HepG2 (cell line): ENCODE measurements around the gene RPL36. TPM values are rescaled to one million over a fixed set of nuclear protein-coding genes. Genes with fewer than 3 reads are reported as not detected.

Source experiments
- CENPX ChIP-seq: sonication (generic); formaldehyde crosslinking; IDR thresholded peaks from 2 replicates; pipeline ENCODE4 v1.9.0; 2021; ENCODE audit warnings: mild to moderate bottlenecking, missing genetic modification reagents, moderate library complexity
- HNF1B ChIP-seq: sonication (generic); formaldehyde crosslinking; IDR thresholded peaks from 2 replicates; pipeline ENCODE4 v1.5.1; 2020; ENCODE audit warnings: mild to moderate bottlenecking, moderate library complexity, missing genetic modification reagents
- HOMEZ ChIP-seq: IDR thresholded peaks from 2 replicates; pipeline ENCODE4 v1.6.1; 2016; ENCODE audit warnings: low read depth
- NKX3-1 ChIP-seq: sonication (generic); formaldehyde crosslinking; IDR thresholded peaks from 2 replicates; pipeline ENCODE4 v1.5.0; 2020; ENCODE audit warnings: missing genetic modification reagents
- NR2F1 ChIP-seq, 2 experiments: fragments of 450-650 bp in 1 of 2; formaldehyde crosslinking in 1 of 2; IDR thresholded peaks; 2 replicates each; pipeline versions ENCODE4 v1.5.0 to v1.6.1; 2016 to 2020; ENCODE audit warnings: mild to moderate bottlenecking in 1 of 2, missing compliant biosample characterization in 1 of 2, missing genetic modification reagents in 1 of 2, moderate library complexity in 1 of 2
- PRDM10 ChIP-seq: sonication (generic); formaldehyde crosslinking; IDR thresholded peaks from 2 replicates; pipeline ENCODE4 v1.4.0; 2020; ENCODE audit warnings: low read depth, missing genetic modification reagents
- SP5 ChIP-seq: IDR thresholded peaks from 2 replicates; pipeline ENCODE4 v1.6.1; 2016; ENCODE audit warnings: low read depth, borderline replicate concordance
- TEAD3 ChIP-seq: optimal IDR thresholded peaks from 2 replicates; pipeline ENCODE3; 2016; ENCODE audit warnings: borderline replicate concordance
- TERF1 ChIP-seq: sonication (generic); formaldehyde crosslinking; IDR thresholded peaks from 2 replicates; pipeline ENCODE4 v1.8.0; 2022; ENCODE audit warnings: mild to moderate bottlenecking, missing genetic modification reagents, moderate library complexity
- ZBTB49 ChIP-seq: sonication (generic); formaldehyde crosslinking; IDR thresholded peaks from 2 replicates; pipeline ENCODE4 v1.4.0; 2020; ENCODE audit warnings: missing genetic modification reagents, borderline replicate concordance
- ZNF121 ChIP-seq: sonication (generic); formaldehyde crosslinking; IDR thresholded peaks from 2 replicates; pipeline ENCODE4 v1.5.0; 2020; ENCODE audit warnings: mild to moderate bottlenecking, missing genetic modification reagents
- ZNF136 ChIP-seq: sonication (generic); formaldehyde crosslinking; IDR thresholded peaks from 2 replicates; pipeline ENCODE4 v1.8.1; 2022; ENCODE audit warnings: low read depth, mild to moderate bottlenecking, moderate library complexity, missing genetic modification reagents
- ZNF501 ChIP-seq: sonication (generic); formaldehyde crosslinking; IDR thresholded peaks from 2 replicates; pipeline ENCODE4 v1.5.1; 2020; ENCODE audit warnings: mild to moderate bottlenecking, moderate library complexity, missing genetic modification reagents
- ZNF784 ChIP-seq: sonication (generic); formaldehyde crosslinking; IDR thresholded peaks from 2 replicates; pipeline ENCODE4 v1.5.1; 2020; ENCODE audit warnings: missing genetic modification reagents, mild to moderate bottlenecking, borderline replicate concordance
- ZNF792 ChIP-seq: IDR thresholded peaks from 2 replicates; pipeline ENCODE4 v1.6.1; 2016
- polyA plus RNA-seq, 8 experiments: library from polyadenylated mRNA; depleted of rRNA in 3 of 8; stranded (reverse) in 7 of 8; unstranded in 1 of 8; fragments of >200 nt; fragmentation: Illumina TruSeq in 4 of 8; extraction: Trizol in 4 of 8; gene quantifications; 2 replicates each; pipeline versions ENCODE4 v1.2.1 to v1.2.3, GENCODE V29; 2011 to 2016; ENCODE audit warnings: low read depth in 4 of 8, missing spikeins in 1 of 8, mixed read lengths in 1 of 8; ENCODE audit not compliant: insufficient read depth in 1 of 8
- total RNA-seq, 5 experiments: library from RNA; depleted of rRNA; stranded (reverse); fragments of >200 nt; fragmentation: Illumina TruSeq; extraction: Trizol; gene quantifications; 2 replicates each; pipeline ENCODE4 v1.2.3, GENCODE V29; 2016; ENCODE audit warnings: low read depth in 1 of 5

Gene RPL36
- total and polyA plus RNA-seq, 2 of the 13 experiments (the other 11 are each of a cell fraction or from before 2014, with no cell fraction given), result 706 to 740 TPM

GRCh38 chr19:5686647-5687359, 3.3 kb upstream of the RPL36 start (continued):
- TF ChIP-seq HOMEZ, result no peak
- TF ChIP-seq ZNF121 (CRISPR knock-in tag), result peak; percentile 52; the same call in 1 of the 2 replicates
- TF ChIP-seq ZNF784 (CRISPR knock-in tag), result 0 out of 2 replicates have a peak, but pooled peaks have one; percentile 12
- TF ChIP-seq ZBTB49 (CRISPR knock-in tag), result no peak
- TF ChIP-seq CENPX (CRISPR knock-in tag), result no peak
- no peak for TF ChIP-seq TEAD3
- TF ChIP-seq PRDM10, result no peak; the same call in 1 of the 2 replicates
- 0 out of 2 replicates have a peak, but pooled peaks have one; percentile 17 for TF ChIP-seq ZNF501
- TF ChIP-seq TERF1 (CRISPR knock-in tag), result no peak
- no peak; the same call in 1 of the 2 replicates for TF ChIP-seq ZNF792 (CRISPR knock-in tag)
- TF ChIP-seq HNF1B (CRISPR knock-in tag), result peak; percentile 24; the same call in 1 of the 2 replicates
- peak; percentile 81; the same call in 1 of the 2 replicates for TF ChIP-seq ZNF136
- TF ChIP-seq NKX3-1 (CRISPR knock-in tag), result no peak
- peak in 1 of 2 experiments; percentile 77; a peak in 2 of 4 replicates for TF ChIP-seq NR2F1 (CRISPR knock-in tag; IDR thresholded peaks at IDR 0.05)
- no peak; the same call in 1 of the 2 replicates for TF ChIP-seq SP5
